ENCODE data around the gene GARIN1A. TPM values are rescaled to one million over a fixed set of nuclear protein-coding genes. Genes with fewer than 3 reads are reported as not detected.
A peak's percentile ranks its signal among the peaks of the same experiment; 100 is the strongest.
"Not testable (repeated sequence)": the region's sequence is repeated elsewhere in the genome, so short reads cannot be mapped to it uniquely, and the experiment has no call there.

GARIN1A gene
- total and polyA plus RNA-seq, 5 donors: 1.5 to 5.0 (median 2.5) TPM

- intact Hi-C loops (cut with DNase I): no loop called here
- ATAC-seq (no peak), DNase-seq (no peak)
- Histone ChIP-seq H3K27ac (ENCODE audit: low read length) (no peak overlapping the region), H3K4me1 (ENCODE audit: control insufficient read depth, insufficient read depth, low read length) (no peaks in the 10 kb centered on the region), H3K9me3 (ENCODE audit: control insufficient read depth, low read length) (no peaks in the 10 kb centered on the region), H3K27me3 (ENCODE audit: control insufficient read depth, insufficient read depth) (no peaks in the 10 kb centered on the region), H3K4me3 (ENCODE audit: low read length) (no peak overlapping the region)
- 89% methylated on average over 3 of the region's 3 CpGs for WGBS
These were observed 11.5 kb upstream of the GARIN1A start for GRCh38 chr7:128660596-128660995.

- H3K27ac ChIP-seq (ENCODE audit: low read length): no peak overlapping the region
- no peaks in the 10 kb centered on the region for H3K9me3 ChIP-seq (ENCODE audit: control insufficient read depth, low read length)
- no peaks in the 10 kb centered on the region for H3K4me1 ChIP-seq (ENCODE audit: control insufficient read depth, insufficient read depth, low read length)
- intact Hi-C loops (cut with DNase I): no loop called here
- ATAC-seq (no peak), DNase-seq (no peak)
- H3K27me3 ChIP-seq (ENCODE audit: control insufficient read depth, insufficient read depth): no peaks in the 10 kb centered on the region
- 98% methylated on average over 5 of the region's 5 CpGs for WGBS
- no peak overlapping the region for H3K4me3 ChIP-seq (ENCODE audit: low read length)
These were observed 10.6 kb upstream of the GARIN1A start for GRCh38 chr7:128661446-128661845.

- DNase-seq: no peak
- intact Hi-C loops (cut with DNase I): no loop called here
- no peaks in the 10 kb centered on the region for H3K4me1 ChIP-seq (ENCODE audit: control insufficient read depth, insufficient read depth, low read length)
- no peak overlapping the region for H3K4me3 ChIP-seq (ENCODE audit: low read length)
- no peaks in the 10 kb centered on the region for H3K9me3 ChIP-seq (ENCODE audit: control insufficient read depth, low read length)
- ATAC-seq: no peak
- H3K27ac ChIP-seq (ENCODE audit: low read length): no peak overlapping the region
- 97% methylated on average over 3 of the region's 3 CpGs for WGBS
- H3K27me3 ChIP-seq (ENCODE audit: control insufficient read depth, insufficient read depth): no peaks in the 10 kb centered on the region
These were observed 10.0 kb upstream of the GARIN1A start for GRCh38 chr7:128662091-128662490.

- DNase-seq; ATAC-seq; H3K9me3 ChIP-seq (ENCODE audit: control insufficient read depth, low read length); intact Hi-C loops (cut with DNase I); H3K27me3 ChIP-seq (ENCODE audit: control insufficient read depth, insufficient read depth); H3K4me3 ChIP-seq (ENCODE audit: low read length); H3K4me1 ChIP-seq (ENCODE audit: control insufficient read depth, insufficient read depth, low read length); H3K27ac ChIP-seq (ENCODE audit: low read length): not testable (repeated sequence)
- 97% methylated on average over 3 of the region's 3 CpGs for WGBS
These were observed 8.9 kb upstream of the GARIN1A start for GRCh38 chr7:128663223-128663622.

GRCh38 chr7:128665057-128665456 lies 7.0 kb upstream of the GARIN1A start:
- Histone ChIP-seq H3K9me3 (ENCODE audit: control insufficient read depth, low read length) (no peaks in the 10 kb centered on the region), H3K4me3 (ENCODE audit: low read length) (no peak overlapping the region), H3K27ac (ENCODE audit: low read length) (no peak overlapping the region), H3K27me3 (ENCODE audit: control insufficient read depth, insufficient read depth) (no peaks in the 10 kb centered on the region), H3K4me1 (ENCODE audit: control insufficient read depth, insufficient read depth, low read length) (no peaks in the 10 kb centered on the region)
- intact Hi-C loops (cut with DNase I): no loop called here
- ATAC-seq (no peak), DNase-seq (no peak)
- WGBS: 61% methylated on average over 1 of the region's 1 CpG

- Histone ChIP-seq H3K4me3 (ENCODE audit: low read length) (no peak overlapping the region), H3K27ac (ENCODE audit: low read length) (no peak overlapping the region), H3K4me1 (ENCODE audit: control insufficient read depth, insufficient read depth, low read length) (no peaks in the 10 kb centered on the region), H3K27me3 (ENCODE audit: control insufficient read depth, insufficient read depth) (no peaks in the 10 kb centered on the region), H3K9me3 (ENCODE audit: control insufficient read depth, low read length) (no peaks in the 10 kb centered on the region)
- ATAC-seq (no peak), DNase-seq (no peak)
- 81% methylated on average over 3 of the region's 8 CpGs for WGBS
- intact Hi-C loops (cut with DNase I): no loop called here
These were observed 5.9 kb upstream of the GARIN1A start for GRCh38 chr7:128666200-128666599.

GRCh38 chr7:128672927-128673517 lies 930 bp downstream of the GARIN1A start:
- ATAC-seq (peak; percentile 38 to 60), DNase-seq (peak in 1 of 3 donors; percentile 42)
- 19% methylated on average over 7 of the region's 7 CpGs for WGBS
- Histone ChIP-seq H3K27ac (ENCODE audit: low read length) (no peak overlapping the region), H3K4me3 (ENCODE audit: low read length) (no peak overlapping the region), H3K4me1 (ENCODE audit: control insufficient read depth, insufficient read depth, low read length) (peaks cover 3% of the 10 kb centered on the region), H3K9me3 (ENCODE audit: control insufficient read depth, low read length) (no peaks in the 10 kb centered on the region), H3K27me3 (ENCODE audit: control insufficient read depth, insufficient read depth) (no peaks in the 10 kb centered on the region)
- intact Hi-C loops (cut with DNase I): no loop called here

- intact Hi-C loops (cut with DNase I): no loop called here
- H3K27me3 ChIP-seq (ENCODE audit: control insufficient read depth, insufficient read depth): no peaks in the 10 kb centered on the region
- WGBS: 89% methylated on average over 6 of the region's 6 CpGs
- H3K4me1 ChIP-seq (ENCODE audit: control insufficient read depth, insufficient read depth, low read length): peaks cover 3% of the 10 kb centered on the region
- DNase-seq: no peak
- no peak overlapping the region for H3K4me3 ChIP-seq (ENCODE audit: low read length)
- H3K27ac ChIP-seq (ENCODE audit: low read length): no peak overlapping the region
- H3K9me3 ChIP-seq (ENCODE audit: control insufficient read depth, low read length): no peaks in the 10 kb centered on the region
- ATAC-seq: no peak
These were observed 1.5 kb downstream of the GARIN1A start for GRCh38 chr7:128673571-128673970.

- no peaks in the 10 kb centered on the region for H3K9me3 ChIP-seq (ENCODE audit: control insufficient read depth, low read length)
- 86% methylated on average over 4 of the region's 4 CpGs for WGBS
- no peak overlapping the region for H3K4me3 ChIP-seq (ENCODE audit: low read length)
- ATAC-seq (no peak), DNase-seq (no peak)
- intact Hi-C loops (cut with DNase I): no loop called here
- peaks cover 3% of the 10 kb centered on the region for H3K4me1 ChIP-seq (ENCODE audit: control insufficient read depth, insufficient read depth, low read length)
- no peaks in the 10 kb centered on the region for H3K27me3 ChIP-seq (ENCODE audit: control insufficient read depth, insufficient read depth)
- H3K27ac ChIP-seq (ENCODE audit: low read length): no peak overlapping the region
These were observed 4.6 kb downstream of the GARIN1A start for GRCh38 chr7:128676665-128677064.

GRCh38 chr7:128679920-128680319 lies 7.8 kb downstream of the GARIN1A start:
- Histone ChIP-seq H3K27ac (ENCODE audit: low read length) (no peak overlapping the region), H3K4me3 (ENCODE audit: low read length) (no peak overlapping the region), H3K9me3 (ENCODE audit: control insufficient read depth, low read length) (no peaks in the 10 kb centered on the region), H3K27me3 (ENCODE audit: control insufficient read depth, insufficient read depth) (no peaks in the 10 kb centered on the region), H3K4me1 (ENCODE audit: control insufficient read depth, insufficient read depth, low read length) (no peaks in the 10 kb centered on the region)
- 90% methylated on average over 6 of the region's 6 CpGs for WGBS
- intact Hi-C loops (cut with DNase I): no loop called here
- DNase-seq (no peak), ATAC-seq (no peak)

GRCh38 chr7:128681794-128682537 lies 9.9 kb downstream of the GARIN1A start:
- Histone ChIP-seq H3K4me1 (ENCODE audit: control insufficient read depth, insufficient read depth, low read length) (no peaks in the 10 kb centered on the region), H3K4me3 (ENCODE audit: low read length) (no peak overlapping the region), H3K27me3 (ENCODE audit: control insufficient read depth, insufficient read depth) (no peaks in the 10 kb centered on the region), H3K27ac (ENCODE audit: low read length) (no peak overlapping the region), H3K9me3 (ENCODE audit: control insufficient read depth, low read length) (no peaks in the 10 kb centered on the region)
- intact Hi-C loops (cut with DNase I): no loop called here
- ATAC-seq (no peak), DNase-seq (no peak)
- WGBS: 79% methylated on average over 3 of the region's 3 CpGs

Measured in right cardiac atrium (tissue), 5 donors.